Measurements from ENCODE around the gene CDHR3. TPM values are rescaled to one million over a fixed set of nuclear protein-coding genes. Genes with fewer than 3 reads are reported as not detected.

CDHR3 gene
- total RNA-seq, 1 donor from 2014 or later: 3.1 TPM

DNA sequence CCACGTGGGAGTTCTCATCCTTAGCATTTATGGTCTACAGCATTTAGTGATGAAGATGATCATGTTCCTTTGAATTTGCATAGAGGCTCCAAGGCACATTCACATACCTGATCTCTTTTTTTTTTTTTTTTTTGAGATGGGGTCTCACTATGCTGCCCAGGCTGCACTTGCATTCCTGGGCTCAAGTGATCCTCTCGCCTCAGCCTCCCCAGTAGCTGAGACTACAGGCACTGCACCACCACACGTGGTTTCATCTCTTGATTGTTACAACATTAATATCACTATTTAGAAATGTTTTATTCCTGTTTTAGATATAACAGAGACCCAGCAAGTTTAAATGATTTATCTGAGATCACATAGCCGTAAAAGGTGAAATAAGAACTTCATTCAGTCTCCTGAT, 13.8 kb downstream of the CDHR3 start:
- H3K27me3 Mint-ChIP-seq (ENCODE audit: low read depth, unreplicated experiment): peaks cover 19% of the 10 kb centered on the region
- Histone ChIP-seq H3K27ac (ENCODE audit: low read depth, low read length) (no peak overlapping the region), H2AFZ (ENCODE audit: low read depth, low read length) (no peak overlapping the region), H3K27me3 (ENCODE audit: insufficient read depth, low read length) (peaks cover 7% of the 10 kb centered on the region), H3K4me3 (ENCODE audit: insufficient read depth, low read depth, low read length) (no peak overlapping the region), H3K79me2 (ENCODE audit: insufficient read depth, low read length) (no peaks in the 10 kb centered on the region), H3K4me1 (ENCODE audit: insufficient read depth, low read length) (no peaks in the 10 kb centered on the region), H3K4me2 (ENCODE audit: low read length) (no peak overlapping the region), H4K20me1 (ENCODE audit: insufficient read depth, low read length) (no peaks in the 10 kb centered on the region), H3K9ac (ENCODE audit: low read length) (no peak overlapping the region), H3K36me3 (ENCODE audit: insufficient read depth, low read length) (no peaks in the 10 kb centered on the region), H3K9me3 (ENCODE audit: insufficient read depth, low read depth, low read length) (no peaks in the 10 kb centered on the region)
- no peak overlapping the region for H3K4me3 Mint-ChIP-seq (ENCODE audit: unreplicated experiment)
- peaks cover 2% of the 10 kb centered on the region for H3K9me3 Mint-ChIP-seq (ENCODE audit: unreplicated experiment)
- H3K27ac Mint-ChIP-seq (ENCODE audit: unreplicated experiment): no peak overlapping the region
- TF ChIP-seq EZH2 (IDR thresholded peaks at IDR 0.05; ENCODE audit: insufficient read depth, low read length): no peak
- DNase-seq (ENCODE audit: low read depth): no peak
- peaks cover 7% of the 10 kb centered on the region for H3K36me3 Mint-ChIP-seq (ENCODE audit: low read depth, unreplicated experiment)
- H3K4me1 Mint-ChIP-seq (ENCODE audit: low read depth, unreplicated experiment): peaks cover 8% of the 10 kb centered on the region
- no peak for FAIRE-seq

DNA sequence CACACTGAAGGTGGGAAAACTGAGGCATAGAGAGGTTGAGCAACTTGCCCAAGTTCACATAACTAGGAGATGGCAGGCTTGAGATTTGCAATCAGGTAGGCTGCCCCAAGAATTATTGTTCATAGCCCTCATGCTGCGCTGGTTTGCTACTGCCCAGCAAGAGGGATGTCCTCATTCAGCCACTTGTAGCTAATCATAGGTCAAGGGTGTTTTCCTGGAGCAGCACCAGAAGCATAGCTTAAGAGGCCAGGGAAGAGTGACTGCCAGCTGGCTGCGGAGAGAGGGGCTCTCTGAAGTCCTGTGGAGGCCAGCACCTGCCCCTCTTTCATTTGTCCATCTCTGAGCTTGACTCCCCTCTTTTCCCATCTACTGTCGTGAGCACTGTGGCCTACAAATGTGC, 15.0 kb downstream of the CDHR3 start:
- H3K79me2 ChIP-seq (ENCODE audit: insufficient read depth, low read length): no peaks in the 10 kb centered on the region
- H3K36me3 ChIP-seq (ENCODE audit: insufficient read depth, low read length): no peaks in the 10 kb centered on the region
- H3K4me3 Mint-ChIP-seq (ENCODE audit: unreplicated experiment): no peak overlapping the region
- H2AFZ ChIP-seq (ENCODE audit: low read depth, low read length): no peak overlapping the region
- no peaks in the 10 kb centered on the region for H3K9me3 ChIP-seq (ENCODE audit: insufficient read depth, low read depth, low read length)
- peaks cover 20% of the 10 kb centered on the region for H3K27me3 Mint-ChIP-seq (ENCODE audit: low read depth, unreplicated experiment)
- peaks cover 2% of the 10 kb centered on the region for H3K9me3 Mint-ChIP-seq (ENCODE audit: unreplicated experiment)
- H4K20me1 ChIP-seq (ENCODE audit: insufficient read depth, low read length): no peaks in the 10 kb centered on the region
- DNase-seq (ENCODE audit: low read depth) (no peak), FAIRE-seq (no peak)
- H3K4me2 ChIP-seq (ENCODE audit: low read length): no peak overlapping the region
- no peak overlapping the region for H3K27ac Mint-ChIP-seq (ENCODE audit: unreplicated experiment)
- no peaks in the 10 kb centered on the region for H3K4me1 ChIP-seq (ENCODE audit: insufficient read depth, low read length)
- TF ChIP-seq EZH2 (IDR thresholded peaks at IDR 0.05; ENCODE audit: insufficient read depth, low read length): no peak
- TF ChIP-seq, protein P1, sequence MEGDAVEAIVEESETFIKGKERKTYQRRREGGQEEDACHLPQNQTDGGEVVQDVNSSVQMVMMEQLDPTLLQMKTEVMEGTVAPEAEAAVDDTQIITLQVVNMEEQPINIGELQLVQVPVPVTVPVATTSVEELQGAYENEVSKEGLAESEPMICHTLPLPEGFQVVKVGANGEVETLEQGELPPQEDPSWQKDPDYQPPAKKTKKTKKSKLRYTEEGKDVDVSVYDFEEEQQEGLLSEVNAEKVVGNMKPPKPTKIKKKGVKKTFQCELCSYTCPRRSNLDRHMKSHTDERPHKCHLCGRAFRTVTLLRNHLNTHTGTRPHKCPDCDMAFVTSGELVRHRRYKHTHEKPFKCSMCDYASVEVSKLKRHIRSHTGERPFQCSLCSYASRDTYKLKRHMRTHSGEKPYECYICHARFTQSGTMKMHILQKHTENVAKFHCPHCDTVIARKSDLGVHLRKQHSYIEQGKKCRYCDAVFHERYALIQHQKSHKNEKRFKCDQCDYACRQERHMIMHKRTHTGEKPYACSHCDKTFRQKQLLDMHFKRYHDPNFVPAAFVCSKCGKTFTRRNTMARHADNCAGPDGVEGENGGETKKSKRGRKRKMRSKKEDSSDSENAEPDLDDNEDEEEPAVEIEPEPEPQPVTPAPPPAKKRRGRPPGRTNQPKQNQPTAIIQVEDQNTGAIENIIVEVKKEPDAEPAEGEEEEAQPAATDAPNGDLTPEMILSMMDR (IDR thresholded peaks at IDR 0.05; ENCODE audit: insufficient read depth, low read depth, low read length): no peak
- H3K36me3 Mint-ChIP-seq (ENCODE audit: low read depth, unreplicated experiment): peaks cover 9% of the 10 kb centered on the region
- H3K27ac ChIP-seq (ENCODE audit: low read depth, low read length): no peak overlapping the region
- H3K4me1 Mint-ChIP-seq (ENCODE audit: low read depth, unreplicated experiment): peaks cover 8% of the 10 kb centered on the region
- no peak overlapping the region for H3K4me3 ChIP-seq (ENCODE audit: insufficient read depth, low read depth, low read length)
- peaks cover 4% of the 10 kb centered on the region for H3K27me3 ChIP-seq (ENCODE audit: insufficient read depth, low read length)
- H3K9ac ChIP-seq (ENCODE audit: low read length): no peak overlapping the region

DNA sequence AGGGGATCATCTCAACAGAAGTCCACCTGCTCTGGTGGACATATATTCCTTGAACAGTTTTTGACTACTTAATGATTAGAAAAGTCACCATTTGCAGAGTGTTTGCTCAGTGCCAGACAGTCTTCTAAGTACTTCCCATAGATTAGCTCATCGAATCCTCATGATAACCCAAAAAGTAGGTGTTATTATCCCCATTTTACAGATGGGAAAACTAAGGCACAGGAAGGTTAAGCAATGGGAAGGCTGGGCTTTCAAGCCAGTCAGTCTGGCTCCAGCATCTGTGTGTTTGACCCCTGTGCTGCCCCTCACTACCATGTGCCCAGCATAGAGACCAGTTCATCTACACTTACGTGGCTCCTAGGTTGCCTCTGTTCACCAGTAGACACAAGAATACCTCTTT, 15.9 kb downstream of the CDHR3 start:
- Mint-ChIP-seq H3K27ac (ENCODE audit: unreplicated experiment) (peak overlapping the region; percentile 8), H3K36me3 (ENCODE audit: low read depth, unreplicated experiment) (peaks cover 9% of the 10 kb centered on the region), H3K4me1 (ENCODE audit: low read depth, unreplicated experiment) (peaks cover 9% of the 10 kb centered on the region), H3K27me3 (ENCODE audit: low read depth, unreplicated experiment) (peaks cover 20% of the 10 kb centered on the region), H3K4me3 (ENCODE audit: unreplicated experiment) (no peak overlapping the region), H3K9me3 (ENCODE audit: unreplicated experiment) (peaks cover 2% of the 10 kb centered on the region)
- Histone ChIP-seq H3K79me2 (ENCODE audit: insufficient read depth, low read length) (no peaks in the 10 kb centered on the region), H4K20me1 (ENCODE audit: insufficient read depth, low read length) (no peaks in the 10 kb centered on the region), H3K27me3 (ENCODE audit: insufficient read depth, low read length) (peaks cover 4% of the 10 kb centered on the region), H2AFZ (ENCODE audit: low read depth, low read length) (no peak overlapping the region), H3K36me3 (ENCODE audit: insufficient read depth, low read length) (no peaks in the 10 kb centered on the region), H3K4me2 (ENCODE audit: low read length) (no peak overlapping the region), H3K9ac (ENCODE audit: low read length) (no peak overlapping the region), H3K4me3 (ENCODE audit: insufficient read depth, low read depth, low read length) (no peak overlapping the region), H3K4me1 (ENCODE audit: insufficient read depth, low read length) (no peaks in the 10 kb centered on the region), H3K9me3 (ENCODE audit: insufficient read depth, low read depth, low read length) (no peaks in the 10 kb centered on the region), H3K27ac (ENCODE audit: low read depth, low read length) (no peak overlapping the region)
- TF ChIP-seq, protein P1 (IDR thresholded peaks at IDR 0.05; ENCODE audit: insufficient read depth, low read depth, low read length): no peak
- no peak for TF ChIP-seq EZH2 (IDR thresholded peaks at IDR 0.05; ENCODE audit: insufficient read depth, low read length)
- DNase-seq (ENCODE audit: low read depth) (no peak), FAIRE-seq (no peak)
